Measurements from ENCODE around the gene MEA1. TPM values are rescaled to one million over a fixed set of nuclear protein-coding genes. Genes with fewer than 3 reads are reported as not detected.

MEA1 gene
- total and polyA plus RNA-seq, 2 experiments from 2014 or later = 70.5 to 205 TPM

- ATAC-seq = no peak
- H3K27ac ChIP-seq (ENCODE audit: low read depth) = no peak overlapping the region
- H3F3A ChIP-seq (replicated peaks; ENCODE audit: low read depth) = no peaks in the 10 kb centered on the region
- no peak for DNase-seq (ENCODE audit: low spot score)
- no peaks in the 10 kb centered on the region for H3K9me3 Mint-ChIP-seq
- H3K36me3 ChIP-seq (ENCODE audit: insufficient read depth) = no peaks in the 10 kb centered on the region
- no peaks in the 10 kb centered on the region for H4K20me1 ChIP-seq (replicated peaks; ENCODE audit: insufficient read depth)
- no peaks in the 10 kb centered on the region for H3K27me3 ChIP-seq (ENCODE audit: insufficient read depth)
- H3K4me1 Mint-ChIP-seq = peaks cover 3% of the 10 kb centered on the region
- no peaks in the 10 kb centered on the region for H3K9me2 ChIP-seq (ENCODE audit: insufficient read depth)
- H3K36me3 Mint-ChIP-seq (ENCODE audit: low read depth) = 0 out of 3 replicates have a peak, but pooled peaks cover 4% of the 10 kb centered on the region
- H3K79me2 ChIP-seq (replicated peaks; ENCODE audit: insufficient read depth) = no peaks in the 10 kb centered on the region
- no peaks in the 10 kb centered on the region for H3K4me1 ChIP-seq (ENCODE audit: insufficient read depth)
- no peak overlapping the region for H3K4me2 ChIP-seq
- H3K4me3 Mint-ChIP-seq = no peak overlapping the region
- no peak overlapping the region for H3K27ac Mint-ChIP-seq
- no peak overlapping the region for H2AFZ ChIP-seq
- TF ChIP-seq STAT1 (IDR thresholded peaks at IDR 0.05; ENCODE audit: unreplicated experiment) (no peak), ETS1 (IDR thresholded peaks at IDR 0.05) (no peak), EZH2 (IDR thresholded peaks at IDR 0.05; ENCODE audit: low read depth, unreplicated experiment) (no peak), NANOG (IDR thresholded peaks at IDR 0.05; ENCODE audit: borderline replicate concordance) (no peak), CREB1 (CRISPR knock-in tag; IDR thresholded peaks at IDR 0.05; ENCODE audit: low read depth) (no peak), JUNB (IDR thresholded peaks at IDR 0.05; ENCODE audit: unreplicated experiment) (no peak), POLR2AphosphoS5 (IDR thresholded peaks at IDR 0.05; ENCODE audit: low read depth) (no peak), EZH2phosphoT487 (IDR thresholded peaks at IDR 0.05; ENCODE audit: unreplicated experiment) (no peak), REST (IDR thresholded peaks at IDR 0.05; ENCODE audit: unreplicated experiment) (no peak), CTCF (conservative IDR thresholded peaks at IDR 0.05; ENCODE audit: low read depth in 2 of 2) (no peak), ZNF331 (CRISPR knock-in tag; IDR thresholded peaks at IDR 0.05; ENCODE audit: low read depth) (no peak), ZNF114 (CRISPR knock-in tag; IDR thresholded peaks at IDR 0.05) (no peak), ZNF462 (CRISPR knock-in tag; IDR thresholded peaks at IDR 0.05) (no peak)
- H3K4me3 ChIP-seq = no peak overlapping the region
- H3K27me3 Mint-ChIP-seq (ENCODE audit: insufficient read depth, low read depth, poor library complexity) = peaks cover 4% of the 10 kb centered on the region
Observed at GRCh38 chr6:42971746-42972327, 41.9 kb downstream of the MEA1 start.
